ENCODE results near the gene PISD.
"Not testable (repeated sequence)": the region's sequence is repeated elsewhere in the genome, so short reads cannot be mapped to it uniquely, and the experiment has no call there.

Gene PISD

GRCh38 chr22:31603574-31603973, 58.4 kb downstream of the PISD start:
- H3K9me3 ChIP-seq (ENCODE audit: control insufficient read depth, low read length), result no peaks in the 10 kb centered on the region
- H3K4me1 ChIP-seq (ENCODE audit: control insufficient read depth, insufficient read depth, low read length), result peaks cover 20% of the 10 kb centered on the region
- DNase-seq (ENCODE audit: low read depth), result no peak
- no peak overlapping the region for H3K4me3 ChIP-seq (ENCODE audit: low read length)
- H3K36me3 ChIP-seq (ENCODE audit: control insufficient read depth, insufficient read depth, low read length, severe bottlenecking), result no peaks in the 10 kb centered on the region
- no peaks in the 10 kb centered on the region for H3K27me3 ChIP-seq (replicated peaks; ENCODE audit: control insufficient read depth, insufficient read depth, low read length)
- H3K9ac ChIP-seq (ENCODE audit: low read length), result no peak overlapping the region

GRCh38 chr22:31603081-31603525, 58.9 kb downstream of the PISD start:
- H3K36me3 ChIP-seq (ENCODE audit: control insufficient read depth, insufficient read depth, low read length, severe bottlenecking), result no peaks in the 10 kb centered on the region
- H3K4me1 ChIP-seq (ENCODE audit: control insufficient read depth, insufficient read depth, low read length), result peaks cover 20% of the 10 kb centered on the region
- peak overlapping the region; percentile 40 for H3K9ac ChIP-seq (ENCODE audit: low read length)
- H3K4me3 ChIP-seq (ENCODE audit: low read length), result no peak overlapping the region
- no peaks in the 10 kb centered on the region for H3K9me3 ChIP-seq (ENCODE audit: control insufficient read depth, low read length)
- no peaks in the 10 kb centered on the region for H3K27me3 ChIP-seq (replicated peaks; ENCODE audit: control insufficient read depth, insufficient read depth, low read length)
- no peak for DNase-seq (ENCODE audit: low read depth)

GRCh38 chr22:31602259-31602952, 59.6 kb downstream of the PISD start:
- peak; percentile 94 for DNase-seq (ENCODE audit: low read depth)
- no peaks in the 10 kb centered on the region for H3K9me3 ChIP-seq (ENCODE audit: control insufficient read depth, low read length)
- H3K27me3 ChIP-seq (replicated peaks; ENCODE audit: control insufficient read depth, insufficient read depth, low read length), result no peaks in the 10 kb centered on the region
- no peak overlapping the region for H3K4me3 ChIP-seq (ENCODE audit: low read length)
- no peaks in the 10 kb centered on the region for H3K36me3 ChIP-seq (ENCODE audit: control insufficient read depth, insufficient read depth, low read length, severe bottlenecking)
- peaks cover 20% of the 10 kb centered on the region for H3K4me1 ChIP-seq (ENCODE audit: control insufficient read depth, insufficient read depth, low read length)
- peak overlapping the region; percentile 40 for H3K9ac ChIP-seq (ENCODE audit: low read length)

- Histone ChIP-seq H3K27me3 (replicated peaks; ENCODE audit: control insufficient read depth, insufficient read depth, low read length) (no peaks in the 10 kb centered on the region), H3K4me3 (ENCODE audit: low read length) (no peak overlapping the region), H3K4me1 (ENCODE audit: control insufficient read depth, insufficient read depth, low read length) (no peaks in the 10 kb centered on the region), H3K9me3 (ENCODE audit: control insufficient read depth, low read length) (no peaks in the 10 kb centered on the region), H3K36me3 (ENCODE audit: control insufficient read depth, insufficient read depth, low read length, severe bottlenecking) (no peaks in the 10 kb centered on the region), H3K9ac (ENCODE audit: low read length) (no peak overlapping the region)
- DNase-seq (ENCODE audit: low read depth), result no peak
Observed at GRCh38 chr22:31595271-31595670, 66.7 kb downstream of the PISD start.

GRCh38 chr22:31590161-31590560, 71.9 kb downstream of the PISD start:
- not testable (repeated sequence) for H3K4me3 ChIP-seq (ENCODE audit: low read length); DNase-seq (ENCODE audit: low read depth); H3K9me3 ChIP-seq (ENCODE audit: control insufficient read depth, low read length); H3K36me3 ChIP-seq (ENCODE audit: control insufficient read depth, insufficient read depth, low read length, severe bottlenecking); H3K27me3 ChIP-seq (replicated peaks; ENCODE audit: control insufficient read depth, insufficient read depth, low read length); H3K9ac ChIP-seq (ENCODE audit: low read length)
- peaks cover 23% of the 10 kb centered on the region for H3K4me1 ChIP-seq (ENCODE audit: control insufficient read depth, insufficient read depth, low read length)

- Histone ChIP-seq H3K36me3 (ENCODE audit: control insufficient read depth, insufficient read depth, low read length, severe bottlenecking) (peaks cover 4% of the 10 kb centered on the region), H3K9ac (ENCODE audit: low read length) (no peak overlapping the region)
Observed at GRCh38 chr22:31588970-31589675, 72.9 kb downstream of the PISD start.

GRCh38 chr22:31586137-31586920, 75.7 kb downstream of the PISD start:
- peaks cover 42% of the 10 kb centered on the region for H3K4me1 ChIP-seq (ENCODE audit: control insufficient read depth, insufficient read depth, low read length)
- DNase-seq (ENCODE audit: low read depth), result peak; percentile 95

More at GRCh38 chr22:31588970-31589675, 72.9 kb downstream of the PISD start:
- Histone ChIP-seq H3K4me3 (ENCODE audit: low read length) (no peak overlapping the region), H3K27me3 (replicated peaks; ENCODE audit: control insufficient read depth, insufficient read depth, low read length) (no peaks in the 10 kb centered on the region), H3K9me3 (ENCODE audit: control insufficient read depth, low read length) (no peaks in the 10 kb centered on the region), H3K4me1 (ENCODE audit: control insufficient read depth, insufficient read depth, low read length) (peaks cover 33% of the 10 kb centered on the region)
- no peak for DNase-seq (ENCODE audit: low read depth)

GRCh38 chr22:31585161-31585859, 76.7 kb downstream of the PISD start:
- DNase-seq (ENCODE audit: low read depth), result peak; percentile 86
- no peaks in the 10 kb centered on the region for H3K9me3 ChIP-seq (ENCODE audit: control insufficient read depth, low read length)
- peaks cover 42% of the 10 kb centered on the region for H3K4me1 ChIP-seq (ENCODE audit: control insufficient read depth, insufficient read depth, low read length)
- peak overlapping the region; percentile 34 for H3K4me3 ChIP-seq (ENCODE audit: low read length)
- H3K27me3 ChIP-seq (replicated peaks; ENCODE audit: control insufficient read depth, insufficient read depth, low read length), result no peaks in the 10 kb centered on the region
- H3K36me3 ChIP-seq (ENCODE audit: control insufficient read depth, insufficient read depth, low read length, severe bottlenecking), result peaks cover 4% of the 10 kb centered on the region
- peak overlapping the region; percentile 82 for H3K9ac ChIP-seq (ENCODE audit: low read length)

More at GRCh38 chr22:31586137-31586920, 75.7 kb downstream of the PISD start:
- peaks cover 4% of the 10 kb centered on the region for H3K36me3 ChIP-seq (ENCODE audit: control insufficient read depth, insufficient read depth, low read length, severe bottlenecking)
- peak overlapping the region; percentile 34 for H3K4me3 ChIP-seq (ENCODE audit: low read length)
- H3K27me3 ChIP-seq (replicated peaks; ENCODE audit: control insufficient read depth, insufficient read depth, low read length), result no peaks in the 10 kb centered on the region
- H3K9ac ChIP-seq (ENCODE audit: low read length), result peak overlapping the region; percentile 82
- no peaks in the 10 kb centered on the region for H3K9me3 ChIP-seq (ENCODE audit: control insufficient read depth, low read length)

GRCh38 chr22:31584804-31585160, 77.2 kb downstream of the PISD start:
- no peaks in the 10 kb centered on the region for H3K9me3 ChIP-seq (ENCODE audit: control insufficient read depth, low read length)
- no peaks in the 10 kb centered on the region for H3K27me3 ChIP-seq (replicated peaks; ENCODE audit: control insufficient read depth, insufficient read depth, low read length)
- H3K9ac ChIP-seq (ENCODE audit: low read length), result peak overlapping the region; percentile 76
- peaks cover 4% of the 10 kb centered on the region for H3K36me3 ChIP-seq (ENCODE audit: control insufficient read depth, insufficient read depth, low read length, severe bottlenecking)
- peak overlapping the region; percentile 32 for H3K4me3 ChIP-seq (ENCODE audit: low read length)
- DNase-seq (ENCODE audit: low read depth), result no peak
- H3K4me1 ChIP-seq (ENCODE audit: control insufficient read depth, insufficient read depth, low read length), result peaks cover 42% of the 10 kb centered on the region

- Histone ChIP-seq H3K36me3 (ENCODE audit: control insufficient read depth, insufficient read depth, low read length, severe bottlenecking) (peaks cover 4% of the 10 kb centered on the region), H3K9ac (ENCODE audit: low read length) (peak overlapping the region; percentile 76), H3K27me3 (replicated peaks; ENCODE audit: control insufficient read depth, insufficient read depth, low read length) (no peaks in the 10 kb centered on the region), H3K4me3 (ENCODE audit: low read length) (peak overlapping the region; percentile 32), H3K4me1 (ENCODE audit: control insufficient read depth, insufficient read depth, low read length) (peaks cover 42% of the 10 kb centered on the region), H3K9me3 (ENCODE audit: control insufficient read depth, low read length) (no peaks in the 10 kb centered on the region)
- DNase-seq (ENCODE audit: low read depth), result peak; percentile 73
Observed at GRCh38 chr22:31583861-31584485, 78.0 kb downstream of the PISD start.

Data from adipocyte (in vitro differentiated cells).